Eye (tissue), 1 donor: ENCODE measurements around the gene CARMIL1.
"Not testable (repeated sequence)": the region's sequence is repeated elsewhere in the genome, so short reads cannot be mapped to it uniquely, and the experiment has no call there.

Experiments
- DNase-seq: peaks from one replicate; pipeline ENCODE4 v3.0.0-alpha.2; 2015

The CARMIL1 gene

GRCh38 chr6:25277857-25278256, 1.3 kb upstream of the CARMIL1 start:
- no peak for DNase-seq

GRCh38 chr6:25278261-25278913, 787 bp upstream of the CARMIL1 start:
- DNase-seq: no peak

DNA sequence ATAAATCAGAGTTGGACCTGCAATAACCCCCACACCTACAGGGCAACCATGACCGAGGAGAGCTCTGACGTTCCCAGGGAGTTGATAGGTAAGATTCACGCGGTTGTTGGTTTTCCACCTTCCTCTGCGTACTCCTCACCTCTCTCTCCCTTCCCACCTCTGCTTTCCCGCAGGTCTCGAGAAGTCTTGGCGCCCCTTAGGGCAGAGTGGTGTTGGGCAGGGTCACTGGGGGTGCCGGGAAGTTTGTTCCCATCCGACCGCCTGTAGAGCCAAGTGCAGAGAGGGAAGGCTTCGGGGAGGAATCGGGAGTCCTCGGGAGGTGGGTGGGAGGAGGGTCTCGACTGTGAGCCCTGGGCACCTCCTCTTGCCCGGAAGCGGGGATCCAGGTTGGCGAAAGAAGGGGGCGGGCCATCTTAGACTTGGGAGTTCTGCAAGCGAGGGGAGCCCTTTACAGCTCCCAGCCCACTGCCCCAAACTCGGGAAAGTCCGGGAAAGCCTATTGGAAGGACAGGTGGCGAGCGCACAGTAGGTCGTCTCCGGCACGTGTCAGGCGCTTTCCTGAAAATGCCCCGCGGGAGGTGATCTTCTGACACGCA, 672 bp downstream of the CARMIL1 start:
- no peak for DNase-seq

- DNase-seq: peak; percentile 63
Measured at GRCh38 chr6:25280344-25281074, 1.3 kb downstream of the CARMIL1 start.

DNA sequence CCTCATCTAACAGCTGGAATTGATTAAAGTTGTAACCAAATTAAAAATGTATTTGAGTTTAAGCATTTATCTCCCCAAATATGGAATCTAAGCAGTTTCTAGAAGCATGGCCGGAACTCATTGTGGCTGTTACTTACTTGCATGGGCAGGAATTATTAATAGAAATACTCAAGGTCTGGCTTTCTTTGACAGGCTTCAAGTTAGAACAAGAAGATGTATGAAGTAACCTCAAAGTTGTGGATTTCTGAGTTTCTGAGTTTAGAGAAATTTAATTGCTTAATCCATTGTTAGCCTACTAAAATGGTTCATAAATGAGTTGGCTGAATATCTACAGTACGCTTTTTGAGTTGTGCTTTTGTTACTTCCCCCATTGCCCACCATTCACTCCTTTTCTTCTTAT, 7.7 kb downstream of the CARMIL1 start:
- no peak for DNase-seq

GRCh38 chr6:25287941-25288340, 8.8 kb downstream of the CARMIL1 start:
- no peak for DNase-seq

DNA sequence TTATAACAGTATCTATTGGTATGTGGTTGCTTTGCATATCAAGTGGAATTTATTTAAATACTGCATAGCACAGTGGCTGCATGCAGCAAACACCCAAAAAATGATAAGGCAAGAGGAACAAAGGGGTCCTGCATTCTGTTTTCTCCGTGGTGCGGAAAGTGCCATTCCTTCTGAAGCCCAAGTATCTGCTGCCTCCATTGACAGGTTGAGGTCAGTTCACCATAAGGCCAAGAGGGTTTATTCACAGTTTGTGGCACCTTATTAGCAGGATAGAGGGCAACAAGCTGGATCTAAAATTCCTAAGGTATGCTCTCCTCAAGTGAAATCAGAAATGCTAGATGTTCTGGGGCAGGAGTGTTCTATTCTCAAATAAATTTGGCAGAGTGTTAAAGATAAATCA, 9.3 kb downstream of the CARMIL1 start:
- no peak for DNase-seq

- DNase-seq: no peak
Measured at GRCh38 chr6:25290306-25291060, 11.3 kb downstream of the CARMIL1 start.

DNA sequence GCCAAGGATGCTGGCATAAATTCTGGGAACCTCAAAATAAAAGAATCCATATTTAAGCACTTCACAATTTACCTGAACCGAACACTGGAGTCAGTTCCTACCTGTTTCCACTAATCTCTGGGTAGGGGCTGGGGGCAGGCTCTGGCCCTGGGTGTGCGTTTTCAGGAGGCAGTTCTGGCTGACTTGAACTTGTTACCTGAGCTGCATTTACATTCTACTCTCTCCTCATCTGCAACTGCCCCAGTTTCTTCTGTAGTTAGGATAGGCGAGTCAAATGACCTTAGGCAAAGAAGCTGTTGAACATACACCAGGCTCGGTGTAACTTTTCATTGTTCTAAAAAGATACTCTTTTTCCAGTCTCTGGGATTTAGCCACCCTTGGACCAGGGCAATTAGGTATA, 13.2 kb downstream of the CARMIL1 start:
- no peak for DNase-seq

GRCh38 chr6:25295651-25296050, 16.5 kb downstream of the CARMIL1 start:
- no peak for DNase-seq

GRCh38 chr6:25296217-25296905, 17.2 kb downstream of the CARMIL1 start:
- no peak for DNase-seq

GRCh38 chr6:25297039-25297441, 17.9 kb downstream of the CARMIL1 start:
- peak; percentile 23 for DNase-seq

DNA sequence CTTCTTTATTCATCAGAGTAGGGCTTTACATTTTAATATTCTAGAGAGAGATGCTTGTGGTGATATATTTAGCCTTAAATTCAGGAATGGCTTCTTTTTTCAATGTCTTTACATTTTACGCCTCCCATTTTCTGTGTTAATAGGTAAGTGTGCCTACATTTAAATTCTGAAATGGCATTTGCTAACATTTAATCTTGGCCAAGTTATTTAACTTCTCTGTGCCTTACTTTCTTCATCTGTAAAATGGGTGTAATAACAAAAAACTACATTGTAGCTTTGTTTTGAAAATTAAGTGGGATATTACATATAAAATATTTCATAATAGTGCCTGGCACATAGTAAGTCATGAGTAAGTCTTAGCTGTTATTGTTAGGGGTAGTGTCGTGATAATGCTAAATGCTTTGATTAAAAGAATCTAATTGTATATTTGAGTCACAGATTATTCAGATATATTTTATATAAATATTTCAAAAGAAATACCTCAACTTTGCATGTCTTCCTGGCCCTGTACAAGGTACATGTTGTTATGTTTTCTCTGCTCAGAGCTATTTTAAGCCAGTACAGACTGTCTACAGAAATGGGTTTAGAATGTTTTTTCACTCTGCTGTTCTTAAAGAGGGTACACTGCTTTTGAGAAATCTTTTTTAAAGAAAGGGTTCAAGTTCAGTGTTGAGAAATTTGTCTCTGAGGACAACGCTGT, 18.8 kb downstream of the CARMIL1 start:
- DNase-seq: no peak

DNA sequence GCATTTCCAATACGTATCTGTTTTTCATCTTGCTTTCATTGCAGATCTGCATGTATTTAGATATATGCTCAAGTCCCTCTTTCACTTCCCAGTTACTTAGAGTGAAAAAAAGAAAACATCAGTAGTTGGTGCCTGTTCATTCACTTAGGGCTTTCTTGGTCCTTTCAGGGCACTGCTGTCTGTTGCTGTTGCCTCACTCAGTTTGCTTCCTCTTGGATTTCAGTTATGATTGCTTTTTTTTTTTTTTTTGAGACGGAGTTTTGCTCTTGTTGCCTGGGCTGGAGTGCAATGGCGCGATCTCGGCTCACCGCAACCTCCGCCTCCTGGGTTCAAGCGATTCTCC, 19.3 kb downstream of the CARMIL1 start:
- DNase-seq: not testable (repeated sequence)

DNA sequence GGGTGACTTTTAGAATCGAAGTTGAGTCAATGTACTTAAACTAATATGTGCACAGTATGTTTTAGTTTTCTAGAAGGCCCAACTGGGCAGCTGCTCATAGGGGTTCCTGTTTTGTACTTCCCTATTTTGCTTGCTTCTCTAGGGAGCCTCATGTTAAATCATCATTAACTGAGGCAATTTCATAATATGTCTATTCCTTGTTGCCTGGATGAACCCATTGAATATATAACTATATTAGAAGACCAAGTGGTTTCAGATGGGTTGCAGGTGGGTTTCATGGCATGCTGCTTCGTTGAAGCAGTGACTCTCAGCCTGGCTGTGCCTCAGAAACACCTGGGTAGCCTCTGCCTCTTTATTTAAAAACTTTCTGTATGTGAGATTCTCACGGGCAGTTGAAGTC, 22.2 kb downstream of the CARMIL1 start:
- DNase-seq: no peak

DNA sequence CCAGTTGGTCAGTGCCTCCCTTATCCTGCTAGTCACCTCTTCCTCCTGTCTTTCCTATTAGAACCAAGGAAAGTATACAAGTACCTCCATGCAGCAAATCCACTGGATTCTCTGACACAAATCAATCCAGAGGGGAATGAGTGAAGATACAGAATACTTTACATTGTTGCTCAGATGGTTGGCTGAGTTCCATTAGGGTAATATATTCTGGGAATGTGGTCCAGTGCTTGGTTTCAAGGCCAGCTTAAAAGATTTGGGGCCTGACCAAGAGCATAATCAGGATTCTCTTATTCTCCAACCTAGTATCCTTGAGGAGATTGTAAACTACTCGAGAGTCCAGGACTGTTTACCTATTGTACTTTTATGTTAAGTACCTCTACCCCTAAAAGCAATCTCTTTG, 23.0 kb downstream of the CARMIL1 start:
- no peak for DNase-seq

- peak; percentile 29 for DNase-seq
Measured at GRCh38 chr6:25302677-25303128, 23.5 kb downstream of the CARMIL1 start.

GRCh38 chr6:25303254-25303653, 24.1 kb downstream of the CARMIL1 start:
- DNase-seq: no peak

GRCh38 chr6:25306379-25306778, 27.2 kb downstream of the CARMIL1 start:
- no peak for DNase-seq

GRCh38 chr6:25307805-25308494, 28.8 kb downstream of the CARMIL1 start:
- no peak for DNase-seq

GRCh38 chr6:25309886-25310285, 30.7 kb downstream of the CARMIL1 start:
- DNase-seq: no peak
